Astrocyte of the spinal cord (primary cell): ENCODE measurements around the gene CAPZA1.

ENCODE experiments used
- DNase-seq: peaks from one replicate; pipeline ENCODE4 v3.0.0; 2011; ENCODE audit warnings: low read depth, low spot score
- H3K4me3 ChIP-seq: 2 replicates; pipeline ENCODE4 v1.5.1; 2011; ENCODE audit warnings: low read depth, mild to moderate bottlenecking, low read length, moderate library complexity
- in situ Hi-C: cut with HindIII; loops from 2 replicates; pipeline ENCODE4 v1.10.0; 2017; ENCODE audit warnings: low sequenced_read_pairs
- TF ChIP-seq, protein P1 (sequence below): IDR thresholded peaks from 2 replicates; pipeline ENCODE4 v1.5.1; 2012; ENCODE audit warnings: low read depth, mild to moderate bottlenecking, low read length, inconsistent platforms

The CAPZA1 gene

DNA sequence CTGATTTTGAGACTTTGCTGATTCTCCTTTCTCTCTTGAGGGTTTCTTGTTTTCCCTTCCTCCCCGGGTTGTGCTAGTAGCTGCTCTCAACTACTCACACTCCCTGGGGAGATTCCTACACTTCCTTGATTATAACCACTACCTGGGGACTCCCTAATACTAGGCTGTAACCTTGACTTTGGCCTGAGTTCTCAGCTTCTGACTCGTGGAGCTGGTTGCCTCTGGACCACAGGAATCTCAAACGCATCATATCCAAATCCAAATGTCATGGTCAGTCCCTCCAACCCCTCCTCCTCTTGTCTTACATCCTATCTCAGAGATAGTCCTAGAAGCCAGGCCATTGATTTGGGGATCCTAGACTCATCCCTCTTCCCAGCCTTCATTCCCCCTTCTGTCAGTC, 66.8 kb downstream of the CAPZA1 start:
- TF ChIP-seq, protein P1, sequence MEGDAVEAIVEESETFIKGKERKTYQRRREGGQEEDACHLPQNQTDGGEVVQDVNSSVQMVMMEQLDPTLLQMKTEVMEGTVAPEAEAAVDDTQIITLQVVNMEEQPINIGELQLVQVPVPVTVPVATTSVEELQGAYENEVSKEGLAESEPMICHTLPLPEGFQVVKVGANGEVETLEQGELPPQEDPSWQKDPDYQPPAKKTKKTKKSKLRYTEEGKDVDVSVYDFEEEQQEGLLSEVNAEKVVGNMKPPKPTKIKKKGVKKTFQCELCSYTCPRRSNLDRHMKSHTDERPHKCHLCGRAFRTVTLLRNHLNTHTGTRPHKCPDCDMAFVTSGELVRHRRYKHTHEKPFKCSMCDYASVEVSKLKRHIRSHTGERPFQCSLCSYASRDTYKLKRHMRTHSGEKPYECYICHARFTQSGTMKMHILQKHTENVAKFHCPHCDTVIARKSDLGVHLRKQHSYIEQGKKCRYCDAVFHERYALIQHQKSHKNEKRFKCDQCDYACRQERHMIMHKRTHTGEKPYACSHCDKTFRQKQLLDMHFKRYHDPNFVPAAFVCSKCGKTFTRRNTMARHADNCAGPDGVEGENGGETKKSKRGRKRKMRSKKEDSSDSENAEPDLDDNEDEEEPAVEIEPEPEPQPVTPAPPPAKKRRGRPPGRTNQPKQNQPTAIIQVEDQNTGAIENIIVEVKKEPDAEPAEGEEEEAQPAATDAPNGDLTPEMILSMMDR, result no peak
- in situ Hi-C loops, result no loop called here
- DNase-seq, result no peak
- no peak overlapping the region for H3K4me3 ChIP-seq

DNA sequence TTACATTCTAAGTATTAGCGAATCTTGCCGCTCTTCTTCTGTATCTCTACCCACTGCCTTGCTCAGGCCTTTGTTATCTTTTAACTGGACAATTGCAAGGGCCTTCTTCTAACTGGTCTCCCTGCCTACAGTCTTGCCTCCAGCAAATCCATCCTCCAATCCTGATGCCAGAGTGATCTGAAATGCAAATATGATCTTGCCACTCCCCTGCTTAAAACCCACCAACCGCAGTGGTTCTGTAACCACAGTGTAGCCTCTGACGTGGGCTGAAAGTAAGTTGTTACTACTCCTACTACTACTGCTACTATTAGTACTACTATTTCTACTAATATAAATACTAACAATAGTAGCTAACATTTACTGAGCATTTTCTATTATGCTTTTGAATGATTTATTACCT, 67.2 kb downstream of the CAPZA1 start:
- TF ChIP-seq, protein P1, result no peak
- in situ Hi-C loops, result no loop called here
- DNase-seq, result no peak
- H3K4me3 ChIP-seq, result no peak overlapping the region

- DNase-seq, result no peak
- in situ Hi-C loops, result no loop called here
Measured at GRCh38 chr1:112687361-112687760, 67.7 kb downstream of the CAPZA1 start.

DNA sequence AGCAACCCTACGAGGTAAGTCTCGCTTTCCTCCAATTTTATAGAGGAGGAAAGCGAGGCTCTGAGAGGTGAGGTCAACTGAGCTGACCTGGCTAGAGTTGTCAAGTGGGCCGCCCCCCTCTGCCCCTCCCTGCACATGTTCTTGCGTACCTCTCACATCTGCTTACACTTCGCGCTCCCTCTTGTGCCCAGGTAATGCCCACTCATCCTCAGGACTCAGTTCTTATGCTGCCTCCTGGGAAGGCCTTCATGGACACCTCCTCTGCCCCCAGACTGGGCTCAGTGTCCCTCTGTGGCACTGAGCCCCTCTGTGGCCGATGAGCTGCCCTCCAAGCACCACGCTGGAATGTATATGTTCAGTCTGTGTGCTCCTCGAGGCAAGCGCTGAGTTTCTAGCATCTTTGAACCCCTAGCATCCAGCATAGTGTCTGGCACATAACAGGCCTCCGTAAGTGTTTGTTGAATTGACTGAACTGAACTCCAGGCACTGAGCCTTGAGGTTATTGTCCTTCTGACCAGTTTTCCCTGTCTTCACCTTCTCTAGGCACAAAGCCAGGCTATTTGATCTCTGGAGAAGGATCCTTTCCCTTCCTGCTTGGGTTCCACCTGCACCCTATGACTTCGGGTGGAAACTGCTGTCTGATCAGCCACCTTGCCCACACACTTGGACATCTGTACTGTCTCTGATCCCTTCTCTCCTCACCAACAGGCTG, 68.3 kb downstream of the CAPZA1 start:
- no peak overlapping the region for H3K4me3 ChIP-seq
- TF ChIP-seq, protein P1, result no peak
- DNase-seq, result no peak
- in situ Hi-C loops, result no loop called here

More at GRCh38 chr1:112687361-112687760, 67.7 kb downstream of the CAPZA1 start:
- TF ChIP-seq, protein P1, result no peak
- no peak overlapping the region for H3K4me3 ChIP-seq

DNA sequence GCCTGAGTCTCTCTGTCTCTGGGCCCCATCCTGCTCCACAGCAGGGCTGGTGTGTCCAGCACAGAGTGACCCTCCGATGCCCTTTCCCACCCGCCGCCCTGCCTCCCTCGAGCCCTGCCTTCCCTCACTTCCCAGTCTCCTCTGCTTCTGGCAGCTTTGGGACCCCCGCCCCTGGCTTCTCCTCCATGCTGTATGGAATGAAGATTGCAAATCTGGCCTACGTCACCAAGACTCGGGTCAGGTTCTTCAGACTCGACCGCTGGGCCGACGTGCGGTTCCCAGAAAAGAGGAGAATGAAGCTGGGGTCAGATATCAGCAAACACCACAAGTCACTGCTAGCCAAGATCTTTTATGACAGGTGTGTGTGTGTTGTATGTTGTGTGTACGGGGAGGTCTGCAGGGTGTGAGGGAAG, 69.2 kb downstream of the CAPZA1 start:
- H3K4me3 ChIP-seq, result no peak overlapping the region
- DNase-seq, result no peak
- in situ Hi-C loops, result no loop called here
- TF ChIP-seq, protein P1, result no peak

DNA sequence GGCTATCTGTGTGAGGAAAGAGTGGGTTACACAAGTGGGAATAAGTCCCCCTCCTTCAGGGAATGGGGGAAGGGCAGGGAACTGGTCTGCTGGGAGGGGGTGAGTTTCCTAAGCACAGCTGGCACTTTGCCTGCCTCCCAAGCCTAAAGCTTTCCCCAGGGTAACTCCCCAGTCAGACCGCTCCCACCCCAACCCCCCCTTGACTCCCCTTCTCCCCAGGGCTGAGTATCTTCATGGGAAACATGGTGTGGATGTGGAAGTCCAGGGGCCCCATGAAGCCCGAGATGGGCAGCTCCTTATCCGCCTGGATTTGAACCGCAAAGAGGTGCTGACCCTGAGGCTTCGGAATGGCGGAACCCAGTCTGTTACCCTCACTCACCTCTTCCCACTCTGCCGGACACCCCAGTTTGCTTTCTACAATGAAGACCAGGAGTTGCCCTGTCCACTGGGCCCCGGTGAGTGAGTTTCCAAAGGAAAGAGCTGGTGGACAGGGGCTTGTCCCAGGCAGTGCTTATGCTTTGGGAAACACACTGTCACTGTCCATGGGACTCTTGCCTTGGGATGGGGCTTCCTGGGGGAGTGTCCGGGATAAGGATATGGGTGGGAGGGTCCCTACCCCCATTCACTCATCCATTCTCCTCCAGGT, 69.7 kb downstream of the CAPZA1 start:
- no peak for DNase-seq
- no peak overlapping the region for H3K4me3 ChIP-seq
- TF ChIP-seq, protein P1, result no peak
- in situ Hi-C loops, result no loop called here
